Omental fat pad (tissue), 4 donors: Measurements from ENCODE around the gene ZNF428. TPM values are rescaled to one million over a fixed set of nuclear protein-coding genes. Genes with fewer than 3 reads are reported as not detected.
"Not testable (repeated sequence)": the region's sequence is repeated elsewhere in the genome, so short reads cannot be mapped to it uniquely, and the experiment has no call there.

ENCODE experiments used
- ATAC-seq: fragments of 150-250 bp; one replicate; pipeline ENCODE4 v1.9.1; 2016; ENCODE audit warnings: mild to moderate bottlenecking, moderate library complexity; ENCODE audit not compliant: low FRiP score
- DNase-seq: peaks from one replicate; pipeline ENCODE4 v3.0.0-alpha.2; 2019; ENCODE audit warnings: low spot score
- CTCF ChIP-seq, 3 donors: fragments of 450-650 bp; IDR thresholded peaks; one replicate each; pipeline ENCODE4 v1.5.1; 2016 to 2017; ENCODE audit warnings: antibody characterized with exemption in 3 of 3, mild to moderate bottlenecking in 3 of 3, moderate library complexity in 2 of 3
- total RNA-seq, 4 donors: library from RNA; depleted of rRNA; stranded (reverse); fragments of >200 nt; gene quantifications; one replicate each; pipeline ENCODE4 v1.1.0, GENCODE V29; 2016

Gene ZNF428
- total RNA-seq, 4 donors from 2014 or later, result 15.4 to 22.1 (median 16.2) TPM

DNA sequence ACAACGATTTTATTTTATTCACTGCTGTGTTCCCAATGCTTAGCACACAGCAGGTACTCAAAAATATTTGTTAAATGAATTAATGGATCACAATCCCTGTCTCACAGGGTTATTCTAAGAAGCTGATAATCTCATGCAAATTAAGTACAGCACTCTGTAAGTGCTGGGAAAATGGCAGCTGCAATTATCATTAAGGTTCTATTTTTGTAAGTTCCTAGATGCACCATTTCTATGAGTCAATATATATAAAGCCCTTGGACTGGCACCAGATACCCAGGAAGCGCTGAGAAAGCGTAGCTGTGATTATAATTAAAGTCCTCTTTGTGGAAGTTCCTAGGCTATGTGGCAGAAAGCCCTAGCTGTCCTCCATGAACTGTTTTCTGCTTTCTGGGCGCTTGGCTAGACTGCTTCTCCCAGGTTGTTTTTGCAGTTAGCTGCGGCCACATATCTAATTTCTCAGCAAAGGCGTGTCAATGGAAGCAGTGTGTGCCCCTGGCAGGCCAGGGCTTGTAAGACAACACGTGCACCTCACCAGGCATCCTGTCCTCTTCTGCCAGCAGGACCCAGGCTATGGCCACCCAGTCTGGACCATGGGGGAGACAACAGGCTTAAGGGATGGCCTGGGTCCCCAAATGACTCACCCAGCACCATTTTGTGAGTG lies 12.7 kb downstream of the ZNF428 start:
- no peak for ATAC-seq

DNA sequence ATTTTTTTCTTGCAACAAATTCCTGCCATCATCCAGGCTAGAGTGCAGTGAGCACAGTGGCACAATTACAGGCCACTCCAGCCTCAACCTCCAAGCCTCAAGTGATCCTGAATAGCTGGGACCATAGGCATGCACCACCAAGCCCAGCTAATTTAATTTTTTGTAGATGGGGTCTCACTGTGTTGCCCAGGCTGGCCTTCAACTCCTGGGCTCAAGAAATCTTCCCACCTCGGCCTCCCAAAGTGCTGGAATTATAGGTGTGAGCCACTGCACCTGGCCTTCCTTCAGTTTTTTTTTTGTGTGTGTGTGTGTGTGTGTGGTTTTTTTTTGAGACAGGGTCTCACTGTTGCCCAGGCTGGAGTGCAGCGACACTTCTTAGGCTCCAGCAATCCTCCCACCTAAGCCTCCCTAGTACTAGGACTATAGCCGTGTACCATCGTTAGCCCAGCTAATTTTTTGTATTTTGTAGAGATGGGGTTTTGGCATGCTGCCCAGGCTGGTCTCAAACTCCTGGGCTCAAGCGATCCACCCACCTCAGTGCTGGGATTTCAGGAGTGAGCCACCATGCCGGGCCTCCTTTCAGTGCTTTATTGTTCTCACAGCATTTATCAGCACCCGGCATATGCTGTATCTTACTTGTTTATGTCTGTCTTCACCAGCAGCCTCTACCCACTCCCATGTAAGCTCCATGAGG lies 13.4 kb downstream of the ZNF428 start:
- no peak for TF ChIP-seq CTCF (IDR thresholded peaks at IDR 0.05)
- ATAC-seq (no peak), DNase-seq (no peak)

More for the DNA sequence above, 12.7 kb downstream of the ZNF428 start:
- no peak for TF ChIP-seq CTCF (IDR thresholded peaks at IDR 0.05)
- no peak for DNase-seq

GRCh38 chr19:43600326-43600725 lies 19.1 kb downstream of the ZNF428 start:
- ATAC-seq, result not testable (repeated sequence)

DNA sequence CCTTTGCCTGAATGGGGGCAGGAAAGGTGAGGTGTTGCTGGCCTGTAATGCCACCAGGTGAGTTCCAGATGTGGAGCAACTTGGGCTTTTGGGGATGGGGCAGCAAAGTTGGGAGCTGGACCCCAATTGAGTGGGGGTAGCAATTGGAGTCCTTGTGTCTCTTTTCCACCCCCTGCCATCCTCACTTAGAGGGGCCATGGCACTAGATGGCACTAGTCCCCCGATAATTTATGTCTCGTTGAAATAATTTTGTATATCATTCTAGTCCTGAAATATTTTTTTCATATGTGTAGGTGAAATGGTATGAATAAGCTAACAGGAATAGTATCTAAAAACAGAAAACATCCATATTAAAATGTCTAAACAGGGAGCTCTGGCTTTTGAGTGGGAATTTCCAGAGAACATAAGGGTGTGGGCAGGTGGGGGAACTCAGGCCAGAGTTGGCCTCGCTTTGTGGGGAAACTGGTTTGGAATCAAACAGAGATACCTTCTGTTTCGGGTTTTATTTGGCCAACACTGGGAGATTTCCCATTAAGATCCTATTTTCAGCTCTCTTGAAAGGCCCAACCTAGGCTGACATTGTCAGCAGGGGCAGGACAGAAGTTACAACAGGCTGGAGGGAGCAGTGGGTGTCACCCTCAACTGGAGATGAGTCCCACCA lies 19.7 kb downstream of the ZNF428 start:
- no peak for DNase-seq
- ATAC-seq, result no peak

More at GRCh38 chr19:43600326-43600725, 19.1 kb downstream of the ZNF428 start:
- DNase-seq, result not testable (repeated sequence)

GRCh38 chr19:43598445-43599240 lies 20.8 kb downstream of the ZNF428 start:
- TF ChIP-seq CTCF (IDR thresholded peaks at IDR 0.05), result no peak
- ATAC-seq (no peak), DNase-seq (no peak)

More for the DNA sequence above, 19.7 kb downstream of the ZNF428 start:
- no peak for TF ChIP-seq CTCF (IDR thresholded peaks at IDR 0.05)

DNA sequence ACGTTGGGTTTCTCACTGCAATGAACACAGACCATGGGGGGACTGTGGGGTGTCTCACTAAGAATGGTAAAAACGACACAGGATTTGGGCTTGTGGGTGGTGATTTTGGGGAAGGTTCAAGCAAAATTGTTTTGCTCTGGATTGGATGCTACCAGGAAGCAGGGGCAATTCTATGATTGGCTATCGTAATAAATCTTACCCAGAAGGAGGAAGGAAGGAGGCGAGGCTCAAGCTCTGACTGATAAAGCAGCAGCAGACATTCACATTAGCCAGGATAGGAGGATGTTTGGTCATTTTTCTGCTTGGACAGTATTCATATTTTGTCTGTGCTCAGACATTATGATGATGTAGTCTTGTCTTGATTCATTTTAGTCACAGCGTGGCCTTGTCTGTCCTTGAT lies 21.6 kb downstream of the ZNF428 start:
- DNase-seq, result no peak
- TF ChIP-seq CTCF (IDR thresholded peaks at IDR 0.05), result no peak
- ATAC-seq, result no peak
